ENCODE measurements around the gene ITK. TPM values are rescaled to one million over a fixed set of nuclear protein-coding genes. Genes with fewer than 3 reads are reported as not detected.

ITK gene
- total and polyA plus RNA-seq, 2 donors (not counting 3 experiments of a cell fraction or from before 2014, with no cell fraction given): not detected

DNA sequence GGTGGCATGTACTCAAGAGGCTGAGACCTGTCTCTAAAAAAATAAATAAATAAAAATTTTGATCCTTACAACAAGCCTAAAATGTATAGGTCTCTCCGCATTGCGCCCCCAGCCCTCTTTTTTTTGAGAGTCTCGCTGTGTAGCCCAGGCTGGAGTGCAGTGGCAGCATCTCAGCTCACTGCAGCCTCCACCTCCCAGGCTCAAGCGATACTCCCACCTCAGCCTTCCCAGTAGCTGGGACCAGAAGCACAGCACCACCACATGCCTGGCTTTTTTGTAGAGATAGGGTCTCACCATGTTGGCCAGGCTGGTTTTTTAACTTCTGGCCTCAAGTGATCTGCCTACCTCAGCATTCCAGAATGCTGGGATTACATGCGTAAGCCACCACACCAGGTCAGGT is 12.4 kb upstream of the ITK start:
- POLR2A ChIA-PET: no interaction called here

More for the DNA sequence above, 12.4 kb upstream of the ITK start:
- Histone ChIP-seq H3K9me3 (replicated peaks; ENCODE audit: control insufficient read depth, insufficient read depth, low read length) (no peaks in the 10 kb centered on the region), H3K4me1 (ENCODE audit: control insufficient read depth, extremely low read depth, insufficient read depth, low read length) (no peaks in the 10 kb centered on the region), H3K9me1 (replicated peaks; ENCODE audit: control insufficient read depth, extremely low read depth, insufficient read depth, low read length) (no peaks in the 10 kb centered on the region), H3K9ac (replicated peaks; ENCODE audit: extremely low read depth, insufficient read depth, low read length) (no peak overlapping the region), H2AFZ (ENCODE audit: low read depth, low read length) (no peak overlapping the region), H3K4me2 (ENCODE audit: insufficient read depth, low read length) (no peak overlapping the region), H3K4me3 (replicated peaks in 1 of 3; ENCODE audit: insufficient read depth in 1 of 3, low read depth in 1 of 3, low read length in 3 of 3) (no peak overlapping the region), H3K36me3 (ENCODE audit: control insufficient read depth in 2 of 2, extremely low read depth in 1 of 2, insufficient read depth in 2 of 2, low read length in 2 of 2) (no peaks in the 10 kb centered on the region), H4K20me1 (replicated peaks; ENCODE audit: control insufficient read depth, extremely low read depth, insufficient read depth, low read length) (no peaks in the 10 kb centered on the region), H3K27me3 (ENCODE audit: control insufficient read depth in 2 of 2, insufficient read depth in 2 of 2, low read length in 2 of 2) (no peaks in the 10 kb centered on the region), H3K79me2 (ENCODE audit: control insufficient read depth, insufficient read depth, low read length) (no peaks in the 10 kb centered on the region), H3K27ac (ENCODE audit: insufficient read depth, low read depth, low read length) (no peak overlapping the region)
- dilution Hi-C loops (cut with MboI; ENCODE audit: extremely low pct_ligation_motif_present, low sequenced_read_pairs) (no loop called here), intact Hi-C loops (cut with micrococcal nuclease) (no loop called here)
- FAIRE-seq (no peak), DNase-seq (ENCODE audit: low read depth, low spot score) (no peak)
- no TSS peak for BruUV-seq (replicated peaks)
- TF ChIP-seq POLR2AphosphoS5 (IDR thresholded peaks at IDR 0.05; ENCODE audit: insufficient read depth, low read depth, low read length) (no peak), CTCF (IDR thresholded peaks at IDR 0.05; ENCODE audit: extremely low read depth in 1 of 2, insufficient read depth in 1 of 2, low read depth in 1 of 2, low read length in 2 of 2) (no peak), EZH2 (IDR thresholded peaks at IDR 0.05; ENCODE audit: borderline replicate concordance, low read depth, low read length, severe bottlenecking) (no peak), MYC (IDR thresholded peaks at IDR 0.05; ENCODE audit: low read depth, low read length) (no peak), GATA2 (IDR thresholded peaks at IDR 0.05; ENCODE audit: insufficient read depth, insufficient read length, low read depth, low read length) (no peak), JUN (IDR thresholded peaks at IDR 0.05; ENCODE audit: borderline replicate concordance, insufficient read depth, insufficient read length, low read depth) (no peak), FOS (IDR thresholded peaks at IDR 0.05; ENCODE audit: borderline replicate concordance, insufficient read depth, low read length) (no peak), POLR2A (IDR thresholded peaks at IDR 0.05; ENCODE audit: low read depth, low read length) (no peak), MAX (IDR thresholded peaks at IDR 0.05; ENCODE audit: insufficient read depth, insufficient read length) (no peak)
- CTCF ChIA-PET: no interaction called here

Data from endothelial cell of umbilical vein (primary cell).